GM12878 (cell line): Measurements from ENCODE around the gene XRRA1.

Experiments used
- EP300 ChIP-seq, 2 experiments: fragments of 150-350 bp in 1 of 2; IDR thresholded peaks; 2 replicates each; pipeline ENCODE4 v1.6.1; 2011 to 2012; ENCODE audit warnings: low read depth in 2 of 2, low read length in 2 of 2, borderline replicate concordance in 1 of 2, improper control_type of control experiment in 1 of 2, inconsistent platforms in 1 of 2; ENCODE audit not compliant: control insufficient read depth in 1 of 2
- SIN3A ChIP-seq: IDR thresholded peaks from 2 replicates; pipeline ENCODE4 v1.6.1; 2012; ENCODE audit warnings: low read depth, low read length, improper control_type of control experiment
- TF ChIP-seq, protein P1 (sequence below), 3 experiments: IDR thresholded peaks in 2 of 3; conservative IDR thresholded peaks in 1 of 3; 2 replicates each; pipeline ENCODE4 v1.5.1; 2011; ENCODE audit warnings: low read depth in 3 of 3, low read length in 3 of 3, mild to moderate bottlenecking in 3 of 3, control low read depth in 2 of 3, moderate library complexity in 2 of 3, inconsistent platforms in 1 of 3, mixed read lengths in 1 of 3; ENCODE audit not compliant: control insufficient read depth in 2 of 3, insufficient read depth in 1 of 3; ENCODE audit errors: extremely low read depth in 1 of 3

DNA sequence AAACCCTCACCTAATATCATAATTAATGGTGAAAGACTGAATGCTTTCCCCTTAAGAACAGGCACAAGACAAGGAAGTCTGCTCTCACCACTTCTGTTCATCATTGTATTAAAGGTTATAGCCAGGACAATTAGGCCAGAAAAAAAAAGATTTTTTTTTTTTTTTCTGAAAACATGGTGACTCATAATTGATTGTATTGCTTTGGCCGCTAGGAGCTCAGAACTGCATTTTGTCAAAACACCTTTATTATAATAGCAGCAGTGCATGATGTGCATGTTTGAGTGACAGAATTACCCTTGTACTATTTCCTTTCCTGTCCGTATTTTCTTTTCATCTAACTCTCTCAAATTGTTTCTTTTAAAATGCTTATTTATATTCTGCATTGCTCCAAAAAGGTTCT is 102.1 kb downstream of the XRRA1 start:
- TF ChIP-seq EP300 (IDR thresholded peaks at IDR 0.05; ENCODE audit: borderline replicate concordance in 1 of 2, control insufficient read depth in 1 of 2, low read depth in 2 of 2, low read length in 2 of 2) (no peak), SIN3A (no peak)
- TF ChIP-seq, protein P1, sequence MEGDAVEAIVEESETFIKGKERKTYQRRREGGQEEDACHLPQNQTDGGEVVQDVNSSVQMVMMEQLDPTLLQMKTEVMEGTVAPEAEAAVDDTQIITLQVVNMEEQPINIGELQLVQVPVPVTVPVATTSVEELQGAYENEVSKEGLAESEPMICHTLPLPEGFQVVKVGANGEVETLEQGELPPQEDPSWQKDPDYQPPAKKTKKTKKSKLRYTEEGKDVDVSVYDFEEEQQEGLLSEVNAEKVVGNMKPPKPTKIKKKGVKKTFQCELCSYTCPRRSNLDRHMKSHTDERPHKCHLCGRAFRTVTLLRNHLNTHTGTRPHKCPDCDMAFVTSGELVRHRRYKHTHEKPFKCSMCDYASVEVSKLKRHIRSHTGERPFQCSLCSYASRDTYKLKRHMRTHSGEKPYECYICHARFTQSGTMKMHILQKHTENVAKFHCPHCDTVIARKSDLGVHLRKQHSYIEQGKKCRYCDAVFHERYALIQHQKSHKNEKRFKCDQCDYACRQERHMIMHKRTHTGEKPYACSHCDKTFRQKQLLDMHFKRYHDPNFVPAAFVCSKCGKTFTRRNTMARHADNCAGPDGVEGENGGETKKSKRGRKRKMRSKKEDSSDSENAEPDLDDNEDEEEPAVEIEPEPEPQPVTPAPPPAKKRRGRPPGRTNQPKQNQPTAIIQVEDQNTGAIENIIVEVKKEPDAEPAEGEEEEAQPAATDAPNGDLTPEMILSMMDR (IDR thresholded peaks at IDR 0.05 in 2 of 3, conservative IDR thresholded peaks at IDR 0.05 in 1 of 3; ENCODE audit: control insufficient read depth in 2 of 3, extremely low read depth in 1 of 3, insufficient read depth in 1 of 3, low read depth in 3 of 3, low read length in 3 of 3) = no peak
